ENCODE measurements around the gene GRIN1. TPM values are rescaled to one million over a fixed set of nuclear protein-coding genes. Genes with fewer than 3 reads are reported as not detected.

GRIN1 gene
- not detected in 2 replicates for total RNA-seq
- polyA plus RNA-seq: not detected in 2 replicates
- polyA plus RNA-seq (2011; cell fraction: cytosol; rRNA removed): not detected in 2 replicates
- 0.13 and 0.18 TPM in 2 replicates for polyA plus RNA-seq (2011; cell fraction: nucleus; rRNA removed)
- 0.14 and 0.48 TPM in 2 replicates for polyA plus RNA-seq (2012)
- polyA minus RNA-seq: 0.04 TPM in 1 of 2 replicates, not detected in the other
- 2.7 TPM for polyA minus RNA-seq (2011; cell fraction: cytosol; rRNA and poly(A)+ RNA removed)
- polyA minus RNA-seq (2011; cell fraction: nucleus; rRNA and poly(A)+ RNA removed): not detected in 2 replicates
- Bru-seq, nascent RNA: not detected
- percentile 4 among the genes with signal in this experiment for BruChase-seq, experiment 1, labeled RNA remaining after a 6-hour chase
- not detected for BruChase-seq, experiment 2, labeled RNA remaining after a 2-hour chase
- long read RNA-seq: 0 reads

- dilution Hi-C loops (cut with MboI; ENCODE audit: extremely low pct_ligation_motif_present, low sequenced_read_pairs): no loop called here
Observed at GRCh38 chr9:137138722-137139467, at the start of gene GRIN1. GRIN1 (plus strand) TSS chr9:137139154; CDS start chr9:137139487, 333 bp downstream.

More at GRCh38 chr9:137138722-137139467, at the start of gene GRIN1:
- peaks cover 35 to 36% of the 10 kb centered on the region in 2 experiments for H3K27me3 ChIP-seq (ENCODE audit: control insufficient read depth in 2 of 2, insufficient read depth in 2 of 2, low read length in 2 of 2)
- FAIRE-seq (no peak), DNase-seq (ENCODE audit: low read depth, low spot score) (no peak)
- H3K4me2 ChIP-seq (ENCODE audit: insufficient read depth, low read length): no peak within 1 kb of the TSS
- ChIA-PET POLR2A (no interaction called here), CTCF (interaction anchor here (0.8 to 1.2 kb wide), 2 partner anchors 9 to 50 kb away, joined by 3 read pairs; no protein-coding TSS in a partner anchor)
- no peaks in the 10 kb centered on the region for H3K36me3 ChIP-seq (ENCODE audit: control insufficient read depth in 2 of 2, extremely low read depth in 1 of 2, insufficient read depth in 2 of 2, low read length in 2 of 2)
- no peak within 1 kb of the TSS for H2AFZ ChIP-seq (ENCODE audit: low read depth, low read length)
- no TSS peak for BruUV-seq (replicated peaks)
- intact Hi-C loops (cut with micrococcal nuclease): no loop called here
- no peak within 1 kb of the TSS for H3K9ac ChIP-seq (replicated peaks; ENCODE audit: extremely low read depth, insufficient read depth, low read length)
- H3K9me3 ChIP-seq (replicated peaks; ENCODE audit: control insufficient read depth, insufficient read depth, low read length): no peaks in the 10 kb centered on the region
- no peaks in the 10 kb centered on the region for H3K4me1 ChIP-seq (ENCODE audit: control insufficient read depth, extremely low read depth, insufficient read depth, low read length)
- no peak within 1 kb of the TSS for H3K4me3 ChIP-seq (replicated peaks in 1 of 3; ENCODE audit: insufficient read depth in 1 of 3, low read depth in 1 of 3, low read length in 3 of 3)
- no peak within 1 kb of the TSS for H3K27ac ChIP-seq (ENCODE audit: insufficient read depth, low read depth, low read length)
- no peaks in the 10 kb centered on the region for H4K20me1 ChIP-seq (replicated peaks; ENCODE audit: control insufficient read depth, extremely low read depth, insufficient read depth, low read length)
- H3K79me2 ChIP-seq (ENCODE audit: control insufficient read depth, insufficient read depth, low read length): no peaks in the 10 kb centered on the region
- no peaks in the 10 kb centered on the region for H3K9me1 ChIP-seq (replicated peaks; ENCODE audit: control insufficient read depth, extremely low read depth, insufficient read depth, low read length)
- TF ChIP-seq EZH2 (IDR thresholded peaks at IDR 0.05; ENCODE audit: borderline replicate concordance, low read depth, low read length, severe bottlenecking): peak; percentile 56
- TF ChIP-seq FOS (IDR thresholded peaks at IDR 0.05; ENCODE audit: borderline replicate concordance, insufficient read depth, low read length): no peak
- no peak for TF ChIP-seq GATA2 (IDR thresholded peaks at IDR 0.05; ENCODE audit: insufficient read depth, insufficient read length, low read depth, low read length)
- no peak for TF ChIP-seq JUN (IDR thresholded peaks at IDR 0.05; ENCODE audit: borderline replicate concordance, insufficient read depth, insufficient read length, low read depth)
- no peak for TF ChIP-seq POLR2AphosphoS5 (IDR thresholded peaks at IDR 0.05; ENCODE audit: insufficient read depth, low read depth, low read length)
- no peak for TF ChIP-seq MYC (IDR thresholded peaks at IDR 0.05; ENCODE audit: low read depth, low read length)
- TF ChIP-seq, protein P1, sequence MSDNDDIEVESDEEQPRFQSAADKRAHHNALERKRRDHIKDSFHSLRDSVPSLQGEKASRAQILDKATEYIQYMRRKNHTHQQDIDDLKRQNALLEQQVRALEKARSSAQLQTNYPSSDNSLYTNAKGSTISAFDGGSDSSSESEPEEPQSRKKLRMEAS (IDR thresholded peaks at IDR 0.05; ENCODE audit: insufficient read depth, insufficient read length): no peak
- no peak for TF ChIP-seq CTCF (IDR thresholded peaks at IDR 0.05; ENCODE audit: extremely low read depth in 1 of 2, insufficient read depth in 1 of 2, low read depth in 1 of 2, low read length in 2 of 2)
